Measurements from ENCODE around the gene TBX3.

TBX3 gene

GRCh38 chr12:114704096-114704495 is 20.1 kb upstream of the TBX3 start:
- TF ChIP-seq TCF12 (IDR thresholded peaks at IDR 0.05; ENCODE audit: low read depth) (no peak), USF1 (IDR thresholded peaks at IDR 0.05) (no peak), CREB1 (IDR thresholded peaks at IDR 0.05; ENCODE audit: low read depth) (no peak), ZBTB7A (IDR thresholded peaks at IDR 0.05; ENCODE audit: low read depth) (no peak), FOXM1 (IDR thresholded peaks at IDR 0.05; ENCODE audit: borderline replicate concordance, low read depth) (no peak), TEAD4 (IDR thresholded peaks at IDR 0.05) (no peak), REST (IDR thresholded peaks at IDR 0.05; ENCODE audit: low read depth) (no peak), MAX (IDR thresholded peaks at IDR 0.05) (no peak), CEBPB (IDR thresholded peaks at IDR 0.05) (no peak)

GRCh38 chr12:114703060-114703493 is 19.1 kb upstream of the TBX3 start:
- no peak for TF ChIP-seq CEBPB (IDR thresholded peaks at IDR 0.05)
- TF ChIP-seq TAF1 (IDR thresholded peaks at IDR 0.05; ENCODE audit: low read depth), result no peak
- TF ChIP-seq RAD21 (IDR thresholded peaks at IDR 0.05; ENCODE audit: low read depth), result no peak
- TF ChIP-seq EGR1 (IDR thresholded peaks at IDR 0.05), result no peak
- TF ChIP-seq FOXM1 (IDR thresholded peaks at IDR 0.05; ENCODE audit: borderline replicate concordance, low read depth), result no peak
- TF ChIP-seq ZBTB7A (IDR thresholded peaks at IDR 0.05; ENCODE audit: low read depth), result no peak
- no peak for TF ChIP-seq REST (IDR thresholded peaks at IDR 0.05; ENCODE audit: low read depth)
- no peak for TF ChIP-seq TCF12 (IDR thresholded peaks at IDR 0.05; ENCODE audit: low read depth)
- TF ChIP-seq CREB1 (IDR thresholded peaks at IDR 0.05; ENCODE audit: low read depth), result no peak
- no peak for TF ChIP-seq YY1 (IDR thresholded peaks at IDR 0.05; ENCODE audit: low read depth)
- no peak for TF ChIP-seq USF1 (IDR thresholded peaks at IDR 0.05)
- no peak for TF ChIP-seq MAX (IDR thresholded peaks at IDR 0.05)
- TF ChIP-seq NFIC (IDR thresholded peaks at IDR 0.05), result no peak
- no peak for TF ChIP-seq TEAD4 (IDR thresholded peaks at IDR 0.05)

GRCh38 chr12:114702462-114702861 is 18.5 kb upstream of the TBX3 start:
- TF ChIP-seq REST (IDR thresholded peaks at IDR 0.05; ENCODE audit: low read depth), result no peak
- no peak for TF ChIP-seq CREB1 (IDR thresholded peaks at IDR 0.05; ENCODE audit: low read depth)
- no peak for TF ChIP-seq TEAD4 (IDR thresholded peaks at IDR 0.05)
- no peak for TF ChIP-seq CEBPB (IDR thresholded peaks at IDR 0.05)
- TF ChIP-seq USF1 (IDR thresholded peaks at IDR 0.05), result no peak
- no peak for TF ChIP-seq TAF1 (IDR thresholded peaks at IDR 0.05; ENCODE audit: low read depth)
- no peak for TF ChIP-seq YY1 (IDR thresholded peaks at IDR 0.05; ENCODE audit: low read depth)
- no peak for TF ChIP-seq EGR1 (IDR thresholded peaks at IDR 0.05)
- TF ChIP-seq NFIC (IDR thresholded peaks at IDR 0.05), result no peak
- TF ChIP-seq ZBTB7A (IDR thresholded peaks at IDR 0.05; ENCODE audit: low read depth), result no peak

GRCh38 chr12:114701553-114701952 is 17.6 kb upstream of the TBX3 start:
- TF ChIP-seq ZBTB7A (IDR thresholded peaks at IDR 0.05; ENCODE audit: low read depth), result no peak
- no peak for TF ChIP-seq YY1 (IDR thresholded peaks at IDR 0.05; ENCODE audit: low read depth)
- no peak for TF ChIP-seq USF1 (IDR thresholded peaks at IDR 0.05)
- TF ChIP-seq CREB1 (IDR thresholded peaks at IDR 0.05; ENCODE audit: low read depth), result no peak
- no peak for TF ChIP-seq REST (IDR thresholded peaks at IDR 0.05; ENCODE audit: low read depth)
- no peak for TF ChIP-seq FOXM1 (IDR thresholded peaks at IDR 0.05; ENCODE audit: borderline replicate concordance, low read depth)
- no peak for TF ChIP-seq TCF12 (IDR thresholded peaks at IDR 0.05; ENCODE audit: low read depth)
- no peak for TF ChIP-seq CEBPB (IDR thresholded peaks at IDR 0.05)
- TF ChIP-seq RAD21 (IDR thresholded peaks at IDR 0.05; ENCODE audit: low read depth), result no peak
- no peak for TF ChIP-seq EP300 (IDR thresholded peaks at IDR 0.05; ENCODE audit: borderline replicate concordance)
- TF ChIP-seq MAX (IDR thresholded peaks at IDR 0.05), result no peak
- TF ChIP-seq NFIC (IDR thresholded peaks at IDR 0.05), result no peak
- TF ChIP-seq TEAD4 (IDR thresholded peaks at IDR 0.05), result no peak
- no peak for TF ChIP-seq TAF1 (IDR thresholded peaks at IDR 0.05; ENCODE audit: low read depth)
- TF ChIP-seq EGR1 (IDR thresholded peaks at IDR 0.05), result no peak
